ENCODE results near the gene ZFAND3. TPM values are rescaled to one million over a fixed set of nuclear protein-coding genes. Genes with fewer than 3 reads are reported as not detected.
"Not testable (repeated sequence)": the region's sequence is repeated elsewhere in the genome, so short reads cannot be mapped to it uniquely, and the experiment has no call there.

The ZFAND3 gene
- polyA plus RNA-seq, 1 donor (not counting 4 experiments of a cell fraction or from before 2014, with no cell fraction given) = 19.6 TPM

GRCh38 chr6:38119516-38119915 lies 300.0 kb downstream of the ZFAND3 start:
- no peaks in the 10 kb centered on the region for H3K27me3 ChIP-seq (ENCODE audit: control insufficient read depth, extremely low read depth, insufficient read depth, low read length)
- peaks cover 15% of the 10 kb centered on the region for H3K4me1 ChIP-seq (ENCODE audit: control insufficient read depth, extremely low read depth, insufficient read depth, low read length)
- H3K4me3 ChIP-seq (ENCODE audit: control insufficient read depth in 2 of 3, extremely low read depth in 1 of 3, insufficient read depth in 2 of 3, low read depth in 1 of 3, low read length in 3 of 3) = no peak overlapping the region
- no peaks in the 10 kb centered on the region for H3K9me1 ChIP-seq (ENCODE audit: control insufficient read depth, extremely low read depth, insufficient read depth, low read length)
- H3K79me2 ChIP-seq (ENCODE audit: control insufficient read depth, insufficient read depth, low read length) = no peaks in the 10 kb centered on the region
- H4K20me1 ChIP-seq (ENCODE audit: control insufficient read depth, extremely low read depth, insufficient read depth, low read length) = no peaks in the 10 kb centered on the region
- no peaks in the 10 kb centered on the region for H3K9me3 ChIP-seq (ENCODE audit: control insufficient read depth, low read depth, low read length)
- DNase-seq (ENCODE audit: low read depth, low spot score) (no peak), FAIRE-seq (no peak)
- H3K36me3 ChIP-seq (ENCODE audit: control insufficient read depth in 2 of 2, extremely low read depth in 1 of 2, insufficient read depth in 2 of 2, low read length in 2 of 2) = peaks cover 3% of the 10 kb centered on the region in 2 experiments
- H2AFZ ChIP-seq (ENCODE audit: control insufficient read depth, low read length) = no peak overlapping the region
- dilution Hi-C loops (cut with MboI; ENCODE audit: extremely low pct_ligation_motif_present, low sequenced_read_pairs) = no loop called here
- TF ChIP-seq, protein P1, sequence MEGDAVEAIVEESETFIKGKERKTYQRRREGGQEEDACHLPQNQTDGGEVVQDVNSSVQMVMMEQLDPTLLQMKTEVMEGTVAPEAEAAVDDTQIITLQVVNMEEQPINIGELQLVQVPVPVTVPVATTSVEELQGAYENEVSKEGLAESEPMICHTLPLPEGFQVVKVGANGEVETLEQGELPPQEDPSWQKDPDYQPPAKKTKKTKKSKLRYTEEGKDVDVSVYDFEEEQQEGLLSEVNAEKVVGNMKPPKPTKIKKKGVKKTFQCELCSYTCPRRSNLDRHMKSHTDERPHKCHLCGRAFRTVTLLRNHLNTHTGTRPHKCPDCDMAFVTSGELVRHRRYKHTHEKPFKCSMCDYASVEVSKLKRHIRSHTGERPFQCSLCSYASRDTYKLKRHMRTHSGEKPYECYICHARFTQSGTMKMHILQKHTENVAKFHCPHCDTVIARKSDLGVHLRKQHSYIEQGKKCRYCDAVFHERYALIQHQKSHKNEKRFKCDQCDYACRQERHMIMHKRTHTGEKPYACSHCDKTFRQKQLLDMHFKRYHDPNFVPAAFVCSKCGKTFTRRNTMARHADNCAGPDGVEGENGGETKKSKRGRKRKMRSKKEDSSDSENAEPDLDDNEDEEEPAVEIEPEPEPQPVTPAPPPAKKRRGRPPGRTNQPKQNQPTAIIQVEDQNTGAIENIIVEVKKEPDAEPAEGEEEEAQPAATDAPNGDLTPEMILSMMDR (optimal IDR thresholded peaks at IDR 0.05 in 1 of 3, IDR thresholded peaks at IDR 0.05 in 1 of 3, conservative IDR thresholded peaks at IDR 0.05 in 1 of 3; ENCODE audit: extremely low read depth in 1 of 3, insufficient read depth in 2 of 3, low read length in 3 of 3) = no peak
- no peak for TF ChIP-seq EZH2 (IDR thresholded peaks at IDR 0.05; ENCODE audit: low read length)
- H3K4me2 ChIP-seq (ENCODE audit: control insufficient read depth, extremely low read depth, insufficient read depth, low read depth, low read length) = no peak overlapping the region
- no peak overlapping the region for H3K27ac ChIP-seq (ENCODE audit: control insufficient read depth, insufficient read depth, low read length)
- no peak overlapping the region for H3K9ac ChIP-seq (ENCODE audit: control insufficient read depth, extremely low read depth, insufficient read depth, low read length)

GRCh38 chr6:38124224-38124926 lies 304.8 kb downstream of the ZFAND3 start:
- H3K4me2 ChIP-seq (ENCODE audit: control insufficient read depth, extremely low read depth, insufficient read depth, low read depth, low read length); H3K9me3 ChIP-seq (ENCODE audit: control insufficient read depth, low read depth, low read length); H3K9ac ChIP-seq (ENCODE audit: control insufficient read depth, extremely low read depth, insufficient read depth, low read length); H3K4me1 ChIP-seq (ENCODE audit: control insufficient read depth, extremely low read depth, insufficient read depth, low read length); dilution Hi-C loops (cut with MboI; ENCODE audit: extremely low pct_ligation_motif_present, low sequenced_read_pairs); H3K9me1 ChIP-seq (ENCODE audit: control insufficient read depth, extremely low read depth, insufficient read depth, low read length); H3K27ac ChIP-seq (ENCODE audit: control insufficient read depth, insufficient read depth, low read length); DNase-seq (ENCODE audit: low read depth, low spot score); H3K4me3 ChIP-seq (ENCODE audit: control insufficient read depth in 2 of 3, extremely low read depth in 1 of 3, insufficient read depth in 2 of 3, low read depth in 1 of 3, low read length in 3 of 3); H2AFZ ChIP-seq (ENCODE audit: control insufficient read depth, low read length); FAIRE-seq; H3K27me3 ChIP-seq (ENCODE audit: control insufficient read depth, extremely low read depth, insufficient read depth, low read length); H3K36me3 ChIP-seq (ENCODE audit: control insufficient read depth in 2 of 2, extremely low read depth in 1 of 2, insufficient read depth in 2 of 2, low read length in 2 of 2); H4K20me1 ChIP-seq (ENCODE audit: control insufficient read depth, extremely low read depth, insufficient read depth, low read length): not testable (repeated sequence)
- H3K79me2 ChIP-seq (ENCODE audit: control insufficient read depth, insufficient read depth, low read length) = peaks cover 13% of the 10 kb centered on the region

GRCh38 chr6:38127284-38127683 lies 307.8 kb downstream of the ZFAND3 start:
- Histone ChIP-seq H3K4me1 (ENCODE audit: control insufficient read depth, extremely low read depth, insufficient read depth, low read length) (no peaks in the 10 kb centered on the region), H3K9me1 (ENCODE audit: control insufficient read depth, extremely low read depth, insufficient read depth, low read length) (no peaks in the 10 kb centered on the region), H3K4me3 (ENCODE audit: control insufficient read depth in 2 of 3, extremely low read depth in 1 of 3, insufficient read depth in 2 of 3, low read depth in 1 of 3, low read length in 3 of 3) (no peak overlapping the region), H3K27ac (ENCODE audit: control insufficient read depth, insufficient read depth, low read length) (no peak overlapping the region), H3K27me3 (ENCODE audit: control insufficient read depth, extremely low read depth, insufficient read depth, low read length) (no peaks in the 10 kb centered on the region), H3K4me2 (ENCODE audit: control insufficient read depth, extremely low read depth, insufficient read depth, low read depth, low read length) (no peak overlapping the region), H3K36me3 (ENCODE audit: control insufficient read depth in 2 of 2, extremely low read depth in 1 of 2, insufficient read depth in 2 of 2, low read length in 2 of 2) (peaks cover 0 to 5% of the 10 kb centered on the region in 2 experiments), H4K20me1 (ENCODE audit: control insufficient read depth, extremely low read depth, insufficient read depth, low read length) (no peaks in the 10 kb centered on the region), H3K9ac (ENCODE audit: control insufficient read depth, extremely low read depth, insufficient read depth, low read length) (no peak overlapping the region), H2AFZ (ENCODE audit: control insufficient read depth, low read length) (no peak overlapping the region), H3K9me3 (ENCODE audit: control insufficient read depth, low read depth, low read length) (no peaks in the 10 kb centered on the region), H3K79me2 (ENCODE audit: control insufficient read depth, insufficient read depth, low read length) (peaks cover 19% of the 10 kb centered on the region)
- TF ChIP-seq, protein P1 (optimal IDR thresholded peaks at IDR 0.05 in 1 of 3, IDR thresholded peaks at IDR 0.05 in 1 of 3, conservative IDR thresholded peaks at IDR 0.05 in 1 of 3; ENCODE audit: extremely low read depth in 1 of 3, insufficient read depth in 2 of 3, low read length in 3 of 3) = no peak
- no peak for TF ChIP-seq EZH2 (IDR thresholded peaks at IDR 0.05; ENCODE audit: low read length)
- no peak for FAIRE-seq
- dilution Hi-C loops (cut with MboI; ENCODE audit: extremely low pct_ligation_motif_present, low sequenced_read_pairs) = no loop called here
- DNase-seq (ENCODE audit: low read depth, low spot score) = no peak

Measured in keratinocyte (primary cell).